ENCODE results near the gene DNAJC1.

The DNAJC1 gene

DNA sequence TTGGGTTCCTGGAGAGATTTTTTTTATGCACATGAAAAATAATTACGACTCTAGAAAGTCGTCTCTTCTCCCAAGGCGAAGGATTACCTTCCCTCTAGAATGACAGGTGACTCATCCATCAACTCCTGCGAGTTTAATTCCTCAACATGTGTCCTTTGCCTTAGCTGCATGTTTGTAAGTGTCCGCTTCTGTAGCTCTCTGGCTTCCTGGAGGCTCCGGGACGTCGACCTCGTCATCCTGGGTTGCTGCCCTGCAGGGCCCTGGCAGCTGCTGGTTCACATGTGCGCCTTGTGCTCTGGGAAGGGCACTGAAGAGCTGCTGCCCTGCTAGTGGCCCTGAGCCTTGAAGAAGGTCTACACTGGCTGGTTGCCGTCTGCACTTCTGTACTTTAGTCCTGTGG, 259.3 kb downstream of the DNAJC1 start:
- Histone ChIP-seq H3K9ac (ENCODE audit: low read length) (no peak overlapping the region), H3K27me3 (ENCODE audit: control insufficient read depth, insufficient read depth, low read length) (no peaks in the 10 kb centered on the region), H3K4me1 (ENCODE audit: control insufficient read depth, insufficient read depth, low read length) (no peaks in the 10 kb centered on the region), H3K9me3 (ENCODE audit: control insufficient read depth, low read length) (no peaks in the 10 kb centered on the region), H3K4me3 (ENCODE audit: low read length) (no peak overlapping the region), H3K36me3 (ENCODE audit: control insufficient read depth, insufficient read depth, low read length) (no peaks in the 10 kb centered on the region)

DNA sequence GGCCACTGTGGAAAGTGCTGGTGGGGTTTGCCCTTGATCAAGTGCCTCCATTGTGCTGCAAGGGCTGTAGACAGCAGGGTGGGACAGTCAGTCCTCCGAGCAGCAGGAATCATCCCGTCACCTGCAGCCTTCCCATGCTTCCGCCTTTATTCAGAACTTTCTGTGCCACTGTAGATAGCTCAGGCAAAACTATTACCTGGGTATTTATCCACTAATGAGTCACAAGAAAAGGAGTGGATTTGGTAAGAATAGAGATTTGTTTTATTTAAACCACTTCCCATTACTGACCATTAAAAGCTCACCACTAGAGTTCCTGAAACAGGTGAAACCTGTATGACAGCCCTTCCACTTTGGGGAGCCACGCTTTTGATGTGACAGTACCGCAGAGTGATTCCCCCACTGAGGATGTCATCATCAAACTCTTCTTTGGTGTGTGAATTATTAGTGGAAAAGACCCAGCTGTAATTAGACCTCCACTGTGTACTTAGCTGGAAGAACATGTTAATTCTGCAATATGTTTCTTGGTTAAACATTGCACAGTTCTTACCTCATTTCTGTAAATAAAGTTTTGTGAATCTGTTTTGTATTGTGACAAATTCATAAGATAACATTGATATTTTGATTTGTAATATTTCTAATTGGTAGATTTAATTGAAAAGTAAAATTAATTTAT, 260.7 kb downstream of the DNAJC1 start:
- Histone ChIP-seq H3K9ac (ENCODE audit: low read length) (no peak overlapping the region), H3K27me3 (ENCODE audit: control insufficient read depth, insufficient read depth, low read length) (no peaks in the 10 kb centered on the region), H3K36me3 (ENCODE audit: control insufficient read depth, insufficient read depth, low read length) (no peaks in the 10 kb centered on the region), H3K4me1 (ENCODE audit: control insufficient read depth, insufficient read depth, low read length) (no peaks in the 10 kb centered on the region), H3K4me3 (ENCODE audit: low read length) (no peak overlapping the region), H3K9me3 (ENCODE audit: control insufficient read depth, low read length) (no peaks in the 10 kb centered on the region)

DNA sequence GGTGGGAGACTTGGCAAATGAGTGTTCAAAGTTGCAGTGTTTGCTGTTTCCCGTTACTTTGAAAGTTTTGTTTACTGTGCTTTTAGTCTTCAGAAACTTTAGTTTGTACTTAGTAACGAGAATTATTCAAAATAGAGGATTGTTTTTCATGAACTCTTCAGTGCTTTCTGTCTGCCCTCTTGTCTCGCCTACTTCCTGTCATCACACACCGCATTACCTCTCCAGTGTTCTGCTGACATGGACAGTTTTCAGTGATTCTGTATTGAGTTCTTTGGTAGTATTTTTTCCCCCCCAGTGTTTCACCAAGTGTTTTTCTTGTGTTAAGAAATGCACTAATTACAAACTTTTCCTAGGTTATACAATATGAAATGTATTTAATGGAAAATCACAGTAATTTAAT, 262.5 kb downstream of the DNAJC1 start:
- H3K9me3 ChIP-seq (ENCODE audit: control insufficient read depth, low read length) = no peaks in the 10 kb centered on the region
- H3K4me3 ChIP-seq (ENCODE audit: low read length) = no peak overlapping the region
- H3K4me1 ChIP-seq (ENCODE audit: control insufficient read depth, insufficient read depth, low read length) = no peaks in the 10 kb centered on the region
- no peaks in the 10 kb centered on the region for H3K36me3 ChIP-seq (ENCODE audit: control insufficient read depth, insufficient read depth, low read length)
- no peak overlapping the region for H3K9ac ChIP-seq (ENCODE audit: low read length)
- no peaks in the 10 kb centered on the region for H3K27me3 ChIP-seq (ENCODE audit: control insufficient read depth, insufficient read depth, low read length)

DNA sequence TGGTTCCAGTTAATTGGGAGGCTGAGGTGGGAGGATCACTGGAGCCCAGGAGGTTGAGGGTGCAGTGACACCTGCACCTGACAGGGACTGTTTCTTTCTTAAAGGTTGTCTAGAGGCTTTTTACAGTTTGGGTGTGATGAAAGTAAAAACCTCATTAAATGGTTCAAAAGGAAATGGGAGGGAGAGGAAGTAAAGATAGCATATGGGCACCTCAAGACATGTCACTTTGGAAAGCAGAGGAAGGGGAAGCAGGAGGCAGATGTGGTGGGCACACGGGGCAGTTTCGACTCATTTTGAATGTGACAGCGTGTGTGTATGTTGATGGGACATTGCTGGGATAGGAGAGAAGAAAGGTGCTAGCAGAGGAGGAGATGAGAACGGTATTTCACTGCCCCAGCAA, 266.4 kb downstream of the DNAJC1 start:
- Histone ChIP-seq H3K4me1 (ENCODE audit: control insufficient read depth, insufficient read depth, low read length) (no peaks in the 10 kb centered on the region), H3K27me3 (ENCODE audit: control insufficient read depth, insufficient read depth, low read length) (no peaks in the 10 kb centered on the region), H3K9me3 (ENCODE audit: control insufficient read depth, low read length) (no peaks in the 10 kb centered on the region), H3K36me3 (ENCODE audit: control insufficient read depth, insufficient read depth, low read length) (peaks cover 4% of the 10 kb centered on the region), H3K4me3 (ENCODE audit: low read length) (no peak overlapping the region), H3K9ac (ENCODE audit: low read length) (no peak overlapping the region)

DNA sequence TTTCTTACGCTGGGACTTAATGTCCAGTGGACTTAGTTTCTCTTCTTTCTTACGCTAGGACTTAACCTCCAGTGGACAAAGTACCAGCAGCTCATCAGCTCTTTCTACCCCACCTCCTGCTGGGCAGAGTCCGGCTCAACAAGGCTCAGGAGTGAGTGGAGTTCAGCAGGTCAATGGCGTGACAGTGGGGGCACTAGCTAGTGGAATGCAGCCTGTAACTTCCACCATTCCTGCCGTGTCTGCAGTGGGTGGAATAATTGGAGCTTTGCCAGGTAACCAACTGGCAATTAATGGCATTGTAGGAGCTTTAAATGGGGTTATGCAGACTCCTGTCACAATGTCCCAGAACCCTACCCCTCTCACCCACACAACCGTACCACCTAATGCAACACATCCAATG, 269.8 kb downstream of the DNAJC1 start:
- H3K27me3 ChIP-seq (ENCODE audit: control insufficient read depth, insufficient read depth, low read length) = no peaks in the 10 kb centered on the region
- no peak overlapping the region for H3K4me3 ChIP-seq (ENCODE audit: low read length)
- no peak overlapping the region for H3K9ac ChIP-seq (ENCODE audit: low read length)
- peaks cover 4% of the 10 kb centered on the region for H3K36me3 ChIP-seq (ENCODE audit: control insufficient read depth, insufficient read depth, low read length)
- no peaks in the 10 kb centered on the region for H3K4me1 ChIP-seq (ENCODE audit: control insufficient read depth, insufficient read depth, low read length)
- H3K9me3 ChIP-seq (ENCODE audit: control insufficient read depth, low read length) = no peaks in the 10 kb centered on the region

DNA sequence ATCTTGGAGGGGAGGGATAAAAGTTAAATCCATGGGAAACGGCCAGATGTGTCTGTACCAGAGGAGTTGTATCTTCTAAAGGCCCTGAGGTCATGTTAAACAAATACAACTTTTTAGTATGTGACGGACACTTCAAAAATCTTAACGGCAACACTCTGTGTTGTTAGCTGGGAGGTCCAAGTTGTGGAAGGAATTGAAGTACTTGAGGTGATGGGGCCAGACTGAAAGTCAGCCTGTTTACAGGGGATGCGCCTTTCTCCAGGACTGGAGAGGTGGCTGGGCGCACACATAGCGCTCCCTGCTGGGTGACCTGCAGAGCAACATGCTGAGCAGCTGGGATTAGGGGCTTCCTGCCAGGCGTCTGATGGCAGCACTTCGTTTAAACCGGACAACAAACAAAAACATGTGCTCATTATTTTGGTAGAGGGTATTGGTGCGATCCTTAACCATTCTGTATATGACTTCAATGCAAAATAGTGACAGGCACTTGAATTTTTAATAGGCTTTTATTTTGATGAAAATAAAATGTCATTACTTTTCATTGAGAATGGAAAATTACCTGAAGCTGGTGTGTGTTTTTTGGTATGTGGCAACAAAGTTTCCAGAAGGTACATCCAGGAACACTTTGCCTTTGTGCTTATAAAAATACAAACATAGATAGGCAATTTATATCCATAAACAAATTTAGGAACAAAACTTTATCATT, 271.3 kb downstream of the DNAJC1 start:
- Histone ChIP-seq H3K27me3 (ENCODE audit: control insufficient read depth, insufficient read depth, low read length) (no peaks in the 10 kb centered on the region), H3K4me3 (ENCODE audit: low read length) (no peak overlapping the region), H3K36me3 (ENCODE audit: control insufficient read depth, insufficient read depth, low read length) (peaks cover 4% of the 10 kb centered on the region), H3K9me3 (ENCODE audit: control insufficient read depth, low read length) (no peaks in the 10 kb centered on the region), H3K4me1 (ENCODE audit: control insufficient read depth, insufficient read depth, low read length) (peaks cover 5% of the 10 kb centered on the region), H3K9ac (ENCODE audit: low read length) (no peak overlapping the region)

DNA sequence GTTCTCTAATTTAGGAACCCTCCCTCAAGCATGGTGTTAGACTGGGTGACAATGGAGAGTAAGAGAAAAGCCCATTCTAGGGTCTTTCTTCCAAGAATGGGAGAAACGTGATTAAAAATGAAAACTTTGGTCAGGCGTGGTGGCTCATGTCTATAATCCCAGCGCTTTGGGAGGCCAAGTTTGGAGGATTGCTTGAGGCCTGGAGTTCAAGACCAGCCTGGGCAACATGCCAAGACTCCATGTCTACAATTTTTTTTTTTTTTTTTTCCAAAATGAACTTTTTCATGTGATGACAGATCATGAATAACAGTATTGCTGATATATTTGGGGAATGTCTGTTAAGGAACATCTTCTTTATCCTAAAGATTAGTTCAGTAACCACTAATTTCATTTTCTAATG, 274.9 kb downstream of the DNAJC1 start:
- Histone ChIP-seq H3K4me1 (ENCODE audit: control insufficient read depth, insufficient read depth, low read length) (peaks cover 18% of the 10 kb centered on the region), H3K27me3 (ENCODE audit: control insufficient read depth, insufficient read depth, low read length) (no peaks in the 10 kb centered on the region), H3K9me3 (ENCODE audit: control insufficient read depth, low read length) (no peaks in the 10 kb centered on the region), H3K9ac (ENCODE audit: low read length) (no peak overlapping the region), H3K4me3 (ENCODE audit: low read length) (no peak overlapping the region), H3K36me3 (ENCODE audit: control insufficient read depth, insufficient read depth, low read length) (no peaks in the 10 kb centered on the region)

DNA sequence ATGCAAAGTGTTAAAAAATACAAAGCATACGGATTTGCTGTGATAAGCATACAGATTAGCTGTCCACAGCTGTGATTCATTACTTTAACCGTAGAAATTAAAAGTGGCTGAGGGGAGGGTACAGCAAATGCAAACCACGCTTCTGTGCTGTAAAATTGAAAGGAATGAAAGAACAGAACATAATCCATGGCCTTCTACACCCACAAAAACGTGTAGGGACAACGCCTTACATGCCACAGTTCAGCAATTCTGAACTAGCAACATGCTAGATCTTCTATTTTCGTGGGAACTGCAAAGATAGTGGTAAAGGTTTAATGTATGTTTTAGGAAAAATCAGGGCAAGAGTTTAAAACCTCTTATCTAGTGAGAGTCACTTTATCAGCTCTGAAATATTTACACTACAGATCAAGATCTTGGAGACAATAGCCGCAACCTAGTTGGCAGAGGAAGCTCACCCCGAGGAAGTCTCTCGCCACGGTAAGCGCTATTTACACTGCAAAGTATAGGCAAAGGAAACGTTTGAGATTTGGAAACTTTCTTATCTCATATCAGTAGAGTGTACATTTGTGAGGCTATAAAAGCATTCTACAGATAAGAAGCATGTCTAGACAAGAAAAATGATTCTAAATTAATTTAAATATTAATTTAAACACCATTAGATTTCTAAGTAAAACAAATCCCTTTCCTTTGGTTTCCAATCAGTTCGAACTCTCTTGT, 275.9 kb downstream of the DNAJC1 start:
- Histone ChIP-seq H3K4me1 (ENCODE audit: control insufficient read depth, insufficient read depth, low read length) (peaks cover 18% of the 10 kb centered on the region), H3K9ac (ENCODE audit: low read length) (no peak overlapping the region), H3K4me3 (ENCODE audit: low read length) (no peak overlapping the region), H3K36me3 (ENCODE audit: control insufficient read depth, insufficient read depth, low read length) (no peaks in the 10 kb centered on the region), H3K27me3 (ENCODE audit: control insufficient read depth, insufficient read depth, low read length) (no peaks in the 10 kb centered on the region), H3K9me3 (ENCODE audit: control insufficient read depth, low read length) (no peaks in the 10 kb centered on the region)

DNA sequence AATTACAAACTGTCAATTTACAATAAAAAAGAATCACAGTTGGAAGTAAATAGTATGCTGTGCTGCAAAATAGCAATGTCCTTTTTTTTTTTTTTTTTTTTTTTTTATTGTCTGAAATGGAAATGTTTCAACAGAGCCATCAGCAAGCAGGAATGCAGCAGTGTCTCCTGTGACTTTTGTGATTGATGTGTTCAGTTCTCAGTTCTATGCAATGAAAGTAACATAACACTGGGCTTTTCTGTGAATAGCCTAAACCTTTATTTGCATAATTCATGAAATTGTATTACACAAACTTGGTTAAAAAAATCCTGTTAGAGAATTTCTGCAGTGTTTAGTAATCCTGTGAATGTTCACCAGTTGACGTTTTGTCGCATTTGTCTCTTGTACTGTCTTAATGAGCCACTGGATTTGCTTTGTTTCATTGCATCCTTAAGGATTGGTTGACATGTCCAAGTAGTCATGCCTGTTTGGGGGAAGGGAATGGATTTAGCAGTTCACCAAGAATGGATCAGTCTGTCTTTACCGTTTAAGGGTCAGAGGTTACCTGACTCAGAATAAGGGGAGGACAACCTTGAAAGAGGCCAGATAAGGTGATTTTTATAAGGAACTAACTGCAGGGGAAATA, 276.8 kb downstream of the DNAJC1 start:
- no peak overlapping the region for H3K4me3 ChIP-seq (ENCODE audit: low read length)
- no peaks in the 10 kb centered on the region for H3K27me3 ChIP-seq (ENCODE audit: control insufficient read depth, insufficient read depth, low read length)
- no peak overlapping the region for H3K9ac ChIP-seq (ENCODE audit: low read length)
- H3K9me3 ChIP-seq (ENCODE audit: control insufficient read depth, low read length) = no peaks in the 10 kb centered on the region
- H3K4me1 ChIP-seq (ENCODE audit: control insufficient read depth, insufficient read depth, low read length) = peaks cover 18% of the 10 kb centered on the region
- H3K36me3 ChIP-seq (ENCODE audit: control insufficient read depth, insufficient read depth, low read length) = no peaks in the 10 kb centered on the region

DNA sequence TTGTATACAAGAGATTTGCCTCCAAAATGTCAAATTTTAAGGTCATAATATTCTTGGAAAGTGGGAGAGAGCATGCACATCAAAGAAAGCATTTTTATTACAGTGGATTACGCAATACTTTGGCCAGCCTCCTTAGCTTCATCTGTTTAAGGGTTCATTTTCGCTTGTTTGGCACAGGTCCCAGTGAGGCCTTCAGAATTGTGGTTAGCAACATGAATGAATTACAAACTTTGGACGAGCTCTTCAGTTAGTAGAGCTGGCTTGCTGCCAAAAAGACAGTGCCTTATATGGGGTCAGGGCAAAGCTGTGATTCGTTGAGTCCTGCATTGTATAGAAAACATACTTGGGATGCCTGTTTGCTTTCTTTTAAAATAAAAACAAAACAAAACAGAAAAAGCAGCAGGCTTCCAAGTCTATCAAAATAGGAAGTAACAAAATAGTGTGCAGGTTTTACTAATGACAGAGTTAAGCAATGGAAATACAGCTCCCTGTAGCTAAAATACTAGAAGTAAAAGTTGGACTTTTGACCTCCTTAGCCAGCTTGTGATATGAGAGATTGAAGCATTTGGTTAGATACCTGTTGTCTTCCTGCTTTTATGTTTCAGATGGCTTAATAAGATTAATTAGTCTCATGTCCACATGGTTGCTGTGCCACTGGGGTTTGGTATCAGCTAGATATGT, 278.7 kb downstream of the DNAJC1 start:
- H3K27me3 ChIP-seq (ENCODE audit: control insufficient read depth, insufficient read depth, low read length) = no peaks in the 10 kb centered on the region
- H3K36me3 ChIP-seq (ENCODE audit: control insufficient read depth, insufficient read depth, low read length) = no peaks in the 10 kb centered on the region
- H3K9ac ChIP-seq (ENCODE audit: low read length) = no peak overlapping the region
- no peaks in the 10 kb centered on the region for H3K9me3 ChIP-seq (ENCODE audit: control insufficient read depth, low read length)
- H3K4me3 ChIP-seq (ENCODE audit: low read length) = no peak overlapping the region
- peaks cover 18% of the 10 kb centered on the region for H3K4me1 ChIP-seq (ENCODE audit: control insufficient read depth, insufficient read depth, low read length)

DNA sequence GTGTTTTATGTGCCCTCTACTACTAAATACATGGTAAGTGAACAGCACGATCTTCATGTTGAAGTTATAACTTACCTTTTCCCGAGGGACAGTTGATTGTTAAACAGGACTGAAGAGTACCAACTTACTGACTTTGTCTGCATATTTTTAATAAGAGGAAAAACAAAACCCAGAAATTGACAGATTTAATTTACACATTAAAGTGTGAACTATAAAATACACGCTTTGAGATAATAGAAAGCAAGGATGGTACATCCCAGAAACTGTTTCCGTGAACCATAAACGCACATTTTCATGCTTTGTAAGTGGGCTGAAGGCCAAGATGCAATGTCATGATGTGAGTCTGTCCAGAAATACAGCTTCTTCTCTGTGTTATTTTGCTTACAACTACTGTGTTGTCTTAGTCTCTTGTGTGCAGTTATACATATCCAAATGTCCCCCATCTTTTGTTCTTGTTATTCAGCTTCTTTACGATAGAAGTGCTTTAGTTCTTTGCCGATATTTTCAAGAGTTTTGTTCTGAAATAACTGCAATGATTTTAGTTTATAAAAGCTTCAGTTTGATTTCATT, 279.4 kb downstream of the DNAJC1 start:
- Histone ChIP-seq H3K9ac (ENCODE audit: low read length) (no peak overlapping the region), H3K36me3 (ENCODE audit: control insufficient read depth, insufficient read depth, low read length) (no peaks in the 10 kb centered on the region), H3K9me3 (ENCODE audit: control insufficient read depth, low read length) (no peaks in the 10 kb centered on the region), H3K27me3 (ENCODE audit: control insufficient read depth, insufficient read depth, low read length) (no peaks in the 10 kb centered on the region), H3K4me1 (ENCODE audit: control insufficient read depth, insufficient read depth, low read length) (peaks cover 18% of the 10 kb centered on the region), H3K4me3 (ENCODE audit: low read length) (no peak overlapping the region)

All from mucosa of stomach (tissue), 1 donor.